ENCODE measurements around the gene PRKCQ.
A peak's percentile ranks its signal among the peaks of the same experiment; 100 is the strongest.
"Not testable (repeated sequence)": the region's sequence is repeated elsewhere in the genome, so short reads cannot be mapped to it uniquely, and the experiment has no call there.

PRKCQ gene

DNA sequence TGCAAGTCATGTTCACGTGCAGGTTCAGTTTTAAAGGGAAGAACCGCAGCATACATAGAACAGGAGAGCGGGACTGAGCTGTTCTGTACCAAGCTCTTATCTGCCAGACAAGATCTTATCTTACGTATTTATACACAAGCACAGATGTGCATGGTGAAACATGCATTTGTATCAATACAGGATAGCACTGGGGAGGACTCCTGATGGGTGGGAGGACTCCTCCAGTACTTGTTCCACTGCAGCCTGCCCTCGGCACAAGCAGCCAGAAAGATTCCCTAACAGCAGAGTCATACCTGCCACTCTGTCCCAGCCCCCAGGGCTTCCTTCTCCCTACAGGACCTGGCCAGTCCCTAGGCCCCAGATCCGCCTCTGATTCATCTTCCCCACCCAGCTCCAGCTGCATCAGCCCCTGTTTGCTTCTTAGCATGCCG is 13.2 kb upstream of the PRKCQ start:
- DNase-seq, result no peak

DNA sequence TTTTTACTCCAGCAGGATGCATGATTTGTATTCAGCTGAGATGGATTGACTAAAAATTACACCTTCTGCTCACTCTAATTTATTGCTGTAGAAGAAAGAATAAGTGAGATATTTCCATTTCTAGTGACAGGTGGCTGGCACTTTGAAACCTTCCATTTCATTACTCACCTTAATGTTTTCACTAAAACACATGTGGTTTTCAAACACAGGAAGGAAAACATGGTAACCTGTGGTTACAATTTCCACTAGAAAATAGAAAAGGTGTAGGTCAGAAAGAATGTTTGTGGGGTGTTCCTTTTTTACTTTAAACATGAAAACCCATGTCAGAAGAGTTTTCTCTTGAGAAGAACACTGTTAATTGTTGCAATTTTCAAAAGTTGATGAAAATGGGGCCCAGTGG is 12.0 kb upstream of the PRKCQ start:
- DNase-seq, result no peak

DNA sequence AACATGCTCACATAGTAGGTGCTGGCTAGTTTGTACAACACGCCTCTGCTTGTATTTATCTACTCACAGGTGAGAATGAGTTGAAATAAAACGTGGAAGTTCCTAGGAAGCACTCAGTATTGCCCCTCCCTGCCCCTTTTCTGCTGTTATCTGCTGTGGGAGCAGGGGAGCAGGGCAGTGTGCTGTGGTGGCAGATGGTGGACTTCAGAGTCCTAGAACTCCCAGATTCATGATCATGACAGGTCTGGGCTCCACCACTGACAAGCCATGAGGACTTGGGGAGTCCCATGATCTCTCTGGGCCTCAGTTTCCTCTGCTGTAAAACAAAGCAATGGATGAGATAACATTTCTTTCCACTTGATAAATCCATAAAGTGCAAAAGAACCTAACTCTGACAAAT is 11.6 kb upstream of the PRKCQ start:
- no peak for DNase-seq

DNA sequence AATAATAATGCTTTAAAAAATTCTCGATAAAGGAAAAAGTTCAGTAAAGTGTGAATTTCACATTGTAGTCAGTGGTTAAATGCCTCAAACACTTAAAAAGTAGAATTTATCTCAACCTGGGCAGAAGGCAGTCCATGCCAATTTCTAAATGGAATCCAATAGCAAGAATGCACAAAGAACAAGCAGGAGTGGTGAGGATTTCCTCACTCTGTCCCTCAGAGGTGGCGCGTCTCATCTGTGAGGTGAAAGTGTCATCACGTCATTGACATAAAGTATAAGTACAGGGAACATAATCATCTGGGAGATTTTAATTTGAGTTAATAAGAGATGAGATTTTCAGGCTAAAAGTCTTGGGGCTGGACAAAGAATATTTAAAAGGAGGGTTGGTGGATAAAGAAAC is 10.0 kb upstream of the PRKCQ start:
- no peak for DNase-seq

DNA sequence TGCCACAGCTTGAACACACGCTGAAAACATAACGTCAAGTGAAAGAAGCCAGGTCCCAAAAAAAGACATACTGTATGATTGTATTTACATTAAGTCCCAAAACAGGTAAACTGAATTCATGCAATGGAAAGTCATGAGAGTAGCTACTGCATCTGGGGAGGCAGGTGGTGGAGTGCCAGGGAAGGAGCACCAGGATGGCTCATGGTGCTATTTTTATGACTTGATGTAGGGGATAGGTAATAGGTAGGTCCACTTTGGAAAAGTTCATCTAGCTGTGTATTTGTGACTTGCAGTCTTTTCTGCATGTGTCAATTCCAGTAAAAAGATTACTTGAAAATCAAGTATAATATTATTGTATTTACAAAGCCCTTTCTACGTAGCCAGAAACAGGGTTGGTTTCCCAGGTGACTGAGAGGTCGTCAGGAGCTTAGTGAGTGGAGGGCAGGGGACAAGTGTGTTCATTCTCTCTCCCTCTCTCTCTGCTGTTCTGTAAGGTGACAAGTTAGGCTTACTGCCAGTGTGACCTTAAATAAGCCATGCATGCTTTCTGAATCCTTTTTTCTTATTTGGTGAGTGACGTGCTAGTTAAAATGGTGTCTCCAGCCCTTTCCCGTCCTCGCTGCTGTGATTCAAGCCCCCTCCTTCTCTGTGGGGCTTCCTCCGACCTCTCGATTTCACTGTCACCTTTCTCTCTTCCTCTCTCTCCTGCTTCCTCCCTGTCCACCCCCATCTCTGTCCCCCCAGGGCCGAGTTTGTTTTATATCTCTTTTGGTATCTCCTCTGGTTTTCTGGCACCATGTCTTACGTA is 9.4 kb upstream of the PRKCQ start:
- no peak for DNase-seq

DNA sequence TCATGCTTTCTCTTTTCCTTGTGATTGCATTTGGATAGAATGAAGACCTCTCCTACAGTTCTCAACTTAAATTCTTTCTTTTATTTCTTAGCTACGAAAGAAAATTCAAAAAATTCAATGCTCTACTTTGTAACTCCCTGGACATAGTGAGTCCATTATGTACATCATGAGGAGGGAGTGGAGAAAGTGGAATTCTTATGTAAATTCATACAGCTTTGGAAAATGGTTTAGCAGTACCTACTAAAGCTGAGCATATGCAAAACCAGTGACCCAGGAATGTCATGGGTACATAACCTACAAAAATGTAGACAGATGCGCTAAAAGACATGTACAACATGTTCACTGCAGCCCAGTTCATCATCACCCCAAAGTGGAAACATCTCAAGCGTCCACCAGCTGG is 8.8 kb upstream of the PRKCQ start:
- no peak for DNase-seq

DNA sequence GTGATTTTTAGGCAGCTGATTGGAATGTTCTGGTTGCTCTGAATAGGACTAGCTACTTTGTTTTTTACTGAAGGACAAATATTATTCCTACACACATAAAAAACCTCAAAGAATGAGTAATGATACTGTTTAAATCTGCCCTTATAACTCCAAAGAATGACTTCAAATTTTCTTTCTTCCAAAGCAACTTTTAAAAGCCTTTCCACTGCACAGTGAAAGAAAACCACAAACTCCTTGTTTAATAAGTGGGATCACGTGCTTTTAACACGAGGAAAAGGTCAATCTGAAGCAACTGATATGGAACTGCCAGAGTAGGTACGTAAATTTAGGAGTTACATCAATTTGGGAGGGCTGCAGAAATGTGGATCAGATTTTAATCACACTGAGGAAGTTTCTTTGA is 8.0 kb upstream of the PRKCQ start:
- DNase-seq, result no peak

DNA sequence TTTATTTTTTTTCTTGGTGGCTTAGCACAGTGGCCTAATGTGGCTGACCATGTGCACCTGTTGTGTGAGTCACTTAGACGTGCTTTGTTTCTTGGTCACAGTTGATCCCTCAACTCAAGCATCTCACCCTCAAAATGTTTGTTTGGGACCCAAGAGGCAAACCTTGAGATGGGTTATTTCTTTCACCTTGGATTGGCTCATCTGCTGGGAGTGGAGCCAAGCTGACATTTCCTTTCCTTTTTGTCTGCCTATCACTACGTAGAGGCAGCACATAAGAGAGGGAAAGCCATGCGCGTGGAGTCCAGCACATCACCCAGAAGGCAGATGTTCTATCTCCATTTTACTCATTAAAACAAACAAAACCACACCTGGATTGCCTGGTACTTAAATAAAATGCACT is 6.4 kb upstream of the PRKCQ start:
- no peak for DNase-seq

DNA sequence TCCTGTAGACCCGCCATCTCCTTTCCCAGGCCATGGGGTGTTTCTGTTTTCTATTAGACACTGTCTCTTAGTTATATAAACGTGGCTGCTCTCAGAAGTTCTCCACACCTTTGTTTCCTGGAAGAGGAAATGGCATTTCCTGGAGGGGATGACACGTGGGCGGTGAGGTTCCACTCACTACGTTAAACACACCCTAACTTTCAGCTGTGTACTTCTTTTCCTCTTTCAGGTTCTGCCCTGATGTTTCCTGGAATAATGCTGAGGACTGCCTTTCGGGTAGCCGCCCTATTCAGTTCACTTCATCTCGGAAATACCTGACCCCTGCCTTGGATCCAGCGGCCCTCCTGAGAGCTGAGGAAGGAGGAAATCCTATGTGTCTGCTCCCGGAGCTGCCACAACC is 3.4 kb upstream of the PRKCQ start:
- DNase-seq, result no peak

DNA sequence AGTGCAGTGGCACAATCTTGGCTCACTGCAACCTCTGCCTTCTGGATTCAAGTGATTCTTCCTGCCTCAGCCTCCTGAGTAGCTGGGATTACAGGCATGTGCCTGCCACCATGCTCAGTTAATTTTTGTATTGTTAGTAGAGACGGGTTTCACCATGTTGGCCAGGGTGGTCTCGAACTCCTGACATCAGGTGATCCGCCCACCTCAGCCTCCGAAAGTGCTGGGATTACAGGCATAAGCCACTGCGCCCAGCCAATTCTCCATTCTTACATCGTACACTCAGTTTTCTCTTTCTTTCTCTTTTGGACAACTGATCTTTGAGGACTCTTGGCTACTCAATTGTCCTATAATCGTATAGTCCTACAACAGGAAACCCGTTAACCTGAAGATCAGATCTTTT is 2.8 kb upstream of the PRKCQ start:
- not testable (repeated sequence) for DNase-seq

DNA sequence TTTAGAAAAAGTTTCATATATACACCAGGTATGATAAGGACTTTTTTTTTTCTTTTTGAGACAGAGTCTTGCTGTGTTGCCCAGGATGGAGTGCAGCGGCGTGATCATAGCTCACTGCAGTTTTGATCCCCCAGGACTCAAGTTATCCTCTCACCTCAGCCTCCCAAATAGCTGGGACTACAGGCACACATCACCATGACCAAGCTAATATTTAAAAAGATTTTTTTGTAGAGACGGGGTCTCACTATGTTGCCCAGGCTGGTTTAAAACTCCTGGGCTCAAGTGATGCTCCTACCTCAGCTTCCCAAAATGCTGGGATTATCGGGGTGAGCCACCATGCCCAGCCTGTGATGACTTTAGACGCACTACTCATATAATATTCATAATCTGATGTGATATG is 2.2 kb upstream of the PRKCQ start:
- no peak for DNase-seq

DNA sequence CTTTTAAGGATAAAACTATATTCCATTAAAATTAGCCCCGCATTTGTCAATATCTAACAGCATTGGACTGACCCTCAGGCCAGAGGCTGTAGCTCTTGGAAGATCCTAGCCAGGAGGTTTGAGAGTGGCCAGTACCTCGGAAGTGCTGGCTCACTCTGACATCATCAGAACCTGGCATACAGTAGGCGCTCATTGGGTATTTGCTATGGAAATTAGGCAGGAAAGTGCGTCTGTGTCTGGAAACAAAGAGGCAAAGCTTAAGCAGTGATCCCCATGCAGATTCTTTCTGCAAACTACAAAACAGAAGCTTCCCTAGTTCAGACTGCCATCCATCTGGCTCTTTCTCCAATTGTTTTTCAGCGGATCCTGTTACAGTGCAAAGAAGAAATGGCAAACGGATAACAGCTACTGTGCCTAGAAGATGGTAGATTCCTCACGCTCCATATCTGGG is 1.7 kb upstream of the PRKCQ start:
- no peak for DNase-seq

DNA sequence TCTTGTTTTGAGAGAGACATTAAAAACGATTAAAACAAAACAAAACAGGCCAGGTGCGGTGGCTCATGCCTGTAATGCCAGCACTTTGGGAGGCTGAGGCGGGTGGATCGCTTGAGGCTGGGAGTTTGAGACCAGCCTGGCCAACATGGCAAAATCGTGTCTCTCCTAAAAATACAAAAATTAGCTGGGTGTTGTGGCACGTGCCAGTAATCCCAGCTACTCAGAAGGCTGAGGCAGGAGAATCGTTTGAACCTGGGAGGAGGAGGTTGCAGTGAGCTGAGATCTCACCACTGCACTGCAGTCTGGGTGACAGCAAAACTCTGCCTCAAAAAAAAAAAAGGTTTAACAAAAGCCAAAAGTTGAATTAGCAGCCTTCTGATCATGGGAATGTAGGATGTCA is 1.1 kb upstream of the PRKCQ start:
- not testable (repeated sequence) for DNase-seq

DNA sequence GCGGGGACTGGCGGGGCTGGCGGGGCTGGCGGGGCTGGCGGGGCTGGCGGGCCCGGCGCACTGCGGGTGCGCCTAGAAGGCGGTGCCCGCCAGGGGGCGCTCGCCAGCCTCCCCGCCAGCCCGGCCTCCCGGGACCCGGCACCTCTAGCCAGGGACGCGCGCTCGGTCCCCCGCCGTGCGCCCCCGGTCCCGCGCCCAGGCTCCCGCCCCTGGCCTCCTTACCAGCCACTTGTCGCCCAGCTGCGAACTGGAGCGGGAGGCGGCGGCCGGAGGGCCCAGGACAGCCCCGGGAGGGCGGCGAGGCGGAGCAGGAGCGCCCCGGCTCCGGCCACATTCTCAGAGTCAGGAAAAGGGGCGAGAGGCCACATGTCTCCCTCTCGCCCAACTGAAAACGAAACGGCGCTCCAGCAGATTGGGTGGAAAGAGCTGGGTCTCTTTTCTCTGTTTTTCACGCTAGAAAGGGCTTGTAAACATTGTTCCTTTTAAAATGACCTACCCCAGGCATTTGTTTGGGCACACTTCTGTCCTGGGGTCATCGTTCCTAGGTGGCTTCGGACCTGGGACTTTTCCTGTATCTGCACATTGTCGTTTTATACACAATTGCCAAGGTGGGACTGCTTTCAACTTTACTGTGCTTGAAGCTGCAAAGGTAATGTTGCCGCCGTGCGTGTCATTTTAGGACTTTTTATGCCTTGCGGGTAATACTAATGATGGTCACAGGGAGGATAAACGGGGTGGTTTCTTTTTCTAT is 378 bp upstream of the PRKCQ start:
- peak; percentile 43 for DNase-seq

DNA sequence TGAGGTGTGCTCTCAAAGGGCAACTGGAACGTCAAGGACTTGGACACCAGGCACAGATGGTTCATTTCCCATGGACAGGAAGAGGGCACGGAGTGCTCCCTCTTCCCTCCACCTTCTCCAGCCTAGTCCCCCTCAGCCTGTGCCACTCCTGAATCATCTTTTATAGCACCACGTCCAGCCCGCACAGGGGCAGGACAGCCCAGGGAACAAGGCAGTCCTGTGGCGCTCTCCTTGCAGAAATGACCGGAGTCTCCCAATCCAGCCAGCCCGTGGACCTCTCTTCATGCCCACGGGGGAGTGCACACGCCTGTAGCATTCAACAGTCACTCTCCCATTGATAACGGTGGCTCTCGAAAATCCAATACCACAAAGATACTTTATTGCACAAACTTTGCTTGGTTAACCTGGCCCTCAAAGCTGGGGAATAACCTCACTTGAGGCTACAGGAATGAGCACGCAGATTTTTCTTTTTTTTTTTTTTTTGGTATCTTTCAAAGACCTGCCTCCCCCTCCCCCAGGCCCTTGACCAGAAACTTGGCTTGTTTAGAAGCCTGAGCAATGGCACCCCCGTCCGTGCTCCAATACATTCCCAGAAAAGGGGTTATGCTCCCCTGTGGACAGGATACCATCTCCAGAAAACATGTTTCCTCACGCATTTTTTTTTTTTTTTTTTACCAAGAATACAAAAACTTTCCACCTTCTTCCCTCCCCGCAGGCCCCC is 733 bp downstream of the PRKCQ start:
- DNase-seq, result no peak

DNA sequence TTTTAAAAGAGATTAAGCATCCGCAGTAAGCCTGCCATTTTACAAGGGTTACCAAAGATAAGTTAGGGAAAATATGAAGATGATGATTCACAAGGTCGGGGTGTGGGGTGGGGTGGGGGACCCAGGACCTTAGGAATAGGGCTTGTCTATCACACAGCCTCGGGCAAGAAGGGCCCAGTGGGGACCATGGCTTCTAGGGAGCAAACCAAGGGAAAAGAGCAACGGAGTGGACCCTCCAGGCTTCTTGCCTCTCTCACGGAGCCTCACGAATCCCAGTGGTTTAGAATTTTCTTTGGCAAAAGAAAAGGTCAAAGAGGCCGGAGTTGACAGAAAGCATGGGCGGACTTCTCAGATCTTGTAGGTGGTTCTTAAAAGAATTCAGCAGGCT is 1.3 kb downstream of the PRKCQ start:
- DNase-seq, result no peak

DNA sequence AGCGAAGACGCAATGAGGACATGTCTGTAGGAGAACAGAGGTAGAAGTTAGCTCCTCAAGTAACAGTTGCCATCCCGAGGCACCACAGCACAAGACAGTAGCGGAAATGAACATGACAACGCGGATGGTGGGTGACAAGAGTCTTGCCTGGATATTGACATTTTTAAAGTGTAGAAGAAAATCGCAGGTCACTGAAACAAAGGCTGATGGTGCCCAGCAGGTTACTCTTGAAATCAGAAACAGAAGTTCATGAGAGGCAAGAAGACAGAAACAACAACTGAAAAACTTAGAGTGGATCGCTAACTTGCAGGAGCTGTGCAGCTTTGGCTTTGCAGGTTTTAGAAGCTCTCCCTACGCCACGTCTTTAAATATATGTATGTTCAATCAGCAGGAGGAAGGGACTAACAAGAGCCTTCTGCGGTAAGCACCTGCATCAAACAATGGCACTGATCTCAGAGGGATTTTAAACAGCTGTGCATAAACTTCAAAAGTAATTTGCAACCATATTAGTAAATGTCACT is 1.8 kb downstream of the PRKCQ start:
- no peak for DNase-seq

DNA sequence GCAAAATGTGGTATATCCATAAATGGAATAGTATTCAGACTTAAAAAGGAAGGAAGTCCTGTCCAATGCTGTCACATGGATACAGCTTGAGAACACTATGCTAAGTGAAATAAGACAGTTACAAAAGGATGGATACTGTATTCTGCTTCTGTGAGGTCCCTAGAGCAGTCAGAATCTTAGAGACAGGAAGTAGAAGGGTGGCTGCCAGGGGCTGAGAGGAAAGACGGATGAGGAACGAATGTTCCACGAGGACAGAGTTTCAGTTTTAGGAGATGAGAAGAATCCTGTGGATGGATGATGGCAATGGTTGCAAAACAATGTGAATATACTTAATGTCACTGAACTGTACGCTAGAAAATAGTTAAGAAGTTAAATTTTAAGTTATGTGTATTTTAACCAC is 3.8 kb downstream of the PRKCQ start:
- DNase-seq, result no peak

DNA sequence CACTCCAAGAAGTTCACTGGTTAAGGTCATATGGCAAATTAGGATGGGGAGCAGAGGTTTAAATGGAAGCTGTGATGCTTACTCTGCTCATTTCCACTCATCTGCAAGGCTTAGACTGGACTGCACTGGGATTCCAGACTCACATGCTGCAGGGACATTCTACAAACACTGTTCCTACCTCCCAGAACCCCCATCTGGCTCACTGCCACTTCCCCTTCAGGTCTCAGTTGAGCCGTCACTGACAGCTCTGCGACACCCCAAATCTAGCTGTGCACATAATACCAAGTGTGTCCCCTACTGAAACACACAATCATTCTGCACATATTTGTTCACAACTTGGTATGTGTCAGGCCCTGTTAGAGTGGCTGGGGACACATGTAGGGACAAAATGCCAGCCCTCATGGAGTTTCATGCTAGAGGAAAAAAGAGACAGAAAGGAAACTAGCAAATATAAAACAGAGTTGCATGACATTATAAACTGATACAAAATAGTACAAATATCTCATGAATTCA is 5.4 kb downstream of the PRKCQ start:
- no peak for DNase-seq

DNA sequence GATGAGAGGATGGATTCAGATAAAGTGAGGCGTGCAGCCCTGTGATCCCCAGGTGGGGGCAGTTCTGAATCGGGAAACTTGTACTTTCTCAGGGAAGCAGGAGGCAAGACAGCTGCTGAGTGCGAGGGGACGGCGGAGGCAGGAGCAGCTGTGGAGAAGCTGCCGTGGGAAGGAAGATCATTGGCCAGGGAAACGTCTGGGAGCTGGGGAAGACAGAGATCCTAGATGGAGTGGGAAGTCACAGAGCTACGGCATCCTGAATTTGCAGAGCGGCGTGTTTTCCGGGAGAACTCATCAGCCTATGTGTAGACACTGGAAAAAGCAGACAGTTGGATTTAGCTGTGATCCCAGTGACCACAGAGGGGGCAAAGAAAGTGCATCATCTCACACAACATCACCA is 9.2 kb downstream of the PRKCQ start:
- no peak for DNase-seq

DNA sequence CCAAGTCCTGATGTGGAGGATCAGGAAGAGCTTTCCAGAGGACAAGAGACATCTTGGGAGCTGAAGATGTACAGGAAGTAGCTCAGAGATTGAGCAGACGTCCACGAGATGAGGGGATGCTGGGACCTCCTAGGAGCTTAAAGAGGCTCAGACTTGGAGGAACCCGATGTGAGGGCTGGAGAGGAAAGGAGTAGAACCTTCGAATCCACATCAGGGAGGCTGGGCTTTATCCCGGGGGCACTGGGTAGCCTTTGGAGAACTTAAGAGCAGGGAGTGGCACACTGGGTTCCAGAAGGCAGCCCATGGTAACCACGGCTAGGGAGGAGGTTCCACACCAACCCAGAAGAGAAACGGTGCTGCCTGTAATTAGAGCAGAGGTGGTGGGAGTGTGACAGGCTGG is 10.8 kb downstream of the PRKCQ start:
- DNase-seq, result no peak

DNA sequence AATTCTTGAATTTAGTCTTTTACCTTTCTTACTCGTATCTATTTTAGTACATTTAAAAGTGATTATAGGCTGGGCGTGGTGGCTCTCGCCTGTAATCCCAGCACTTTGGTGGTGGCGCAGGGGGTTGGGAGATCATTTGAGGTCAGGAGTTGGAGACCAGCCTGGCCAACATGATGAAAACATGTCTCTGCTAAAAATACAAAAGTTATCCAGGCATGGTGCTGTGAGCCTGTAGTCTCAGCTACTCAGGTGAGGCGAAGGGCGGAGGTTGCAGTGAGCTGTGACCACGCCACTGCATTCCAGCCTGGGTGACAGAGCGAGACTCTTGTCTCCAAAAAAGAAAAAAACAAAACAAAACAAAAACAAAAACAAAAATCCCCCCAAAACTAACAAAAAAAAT is 12.2 kb downstream of the PRKCQ start:
- DNase-seq, result no peak

DNA sequence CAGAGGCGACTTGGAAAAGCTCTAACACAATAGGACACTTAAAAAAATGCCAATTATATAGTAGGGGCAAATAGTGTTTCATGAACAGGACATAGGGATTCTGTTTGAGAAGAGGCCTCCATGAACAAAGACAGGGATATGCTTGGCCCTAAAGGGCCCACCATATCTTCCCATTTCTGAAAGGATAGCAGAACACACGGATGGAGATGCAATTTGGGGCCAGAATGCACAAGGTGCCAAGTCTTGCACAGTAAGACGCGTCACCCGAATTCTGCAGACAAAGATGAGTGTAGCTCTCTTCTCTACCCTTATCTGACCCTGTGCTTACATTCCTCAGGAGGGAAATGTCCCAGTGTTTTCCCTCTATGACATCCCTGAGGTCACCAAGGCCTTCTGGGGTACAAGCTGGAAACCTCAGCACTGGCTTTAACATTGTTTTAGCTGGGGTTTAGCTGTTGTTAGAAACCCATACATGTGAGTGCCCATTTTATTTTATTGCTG is 12.8 kb downstream of the PRKCQ start:
- no peak for DNase-seq

All from fibroblast of skin of back (primary cell).